LNCAP (cell line): ENCODE measurements around the gene TTLL11.

ENCODE experiments used
- TF ChIP-seq, protein P1 (sequence below): fragments of 450-650 bp; IDR thresholded peaks from 2 replicates; pipeline ENCODE4 v1.5.1; 2017; ENCODE audit warnings: mild to moderate bottlenecking

TTLL11 gene, protein sequence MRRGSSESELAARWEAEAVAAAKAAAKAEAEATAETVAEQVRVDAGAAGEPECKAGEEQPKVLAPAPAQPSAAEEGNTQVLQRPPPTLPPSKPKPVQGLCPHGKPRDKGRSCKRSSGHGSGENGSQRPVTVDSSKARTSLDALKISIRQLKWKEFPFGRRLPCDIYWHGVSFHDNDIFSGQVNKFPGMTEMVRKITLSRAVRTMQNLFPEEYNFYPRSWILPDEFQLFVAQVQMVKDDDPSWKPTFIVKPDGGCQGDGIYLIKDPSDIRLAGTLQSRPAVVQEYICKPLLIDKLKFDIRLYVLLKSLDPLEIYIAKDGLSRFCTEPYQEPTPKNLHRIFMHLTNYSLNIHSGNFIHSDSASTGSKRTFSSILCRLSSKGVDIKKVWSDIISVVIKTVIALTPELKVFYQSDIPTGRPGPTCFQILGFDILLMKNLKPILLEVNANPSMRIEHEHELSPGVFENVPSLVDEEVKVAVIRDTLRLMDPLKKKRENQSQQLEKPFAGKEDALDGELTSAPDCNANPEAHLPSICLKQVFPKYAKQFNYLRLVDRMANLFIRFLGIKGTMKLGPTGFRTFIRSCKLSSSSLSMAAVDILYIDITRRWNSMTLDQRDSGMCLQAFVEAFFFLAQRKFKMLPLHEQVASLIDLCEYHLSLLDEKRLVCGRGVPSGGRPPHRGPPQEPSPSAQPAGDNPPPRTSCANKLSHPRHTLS

DNA sequence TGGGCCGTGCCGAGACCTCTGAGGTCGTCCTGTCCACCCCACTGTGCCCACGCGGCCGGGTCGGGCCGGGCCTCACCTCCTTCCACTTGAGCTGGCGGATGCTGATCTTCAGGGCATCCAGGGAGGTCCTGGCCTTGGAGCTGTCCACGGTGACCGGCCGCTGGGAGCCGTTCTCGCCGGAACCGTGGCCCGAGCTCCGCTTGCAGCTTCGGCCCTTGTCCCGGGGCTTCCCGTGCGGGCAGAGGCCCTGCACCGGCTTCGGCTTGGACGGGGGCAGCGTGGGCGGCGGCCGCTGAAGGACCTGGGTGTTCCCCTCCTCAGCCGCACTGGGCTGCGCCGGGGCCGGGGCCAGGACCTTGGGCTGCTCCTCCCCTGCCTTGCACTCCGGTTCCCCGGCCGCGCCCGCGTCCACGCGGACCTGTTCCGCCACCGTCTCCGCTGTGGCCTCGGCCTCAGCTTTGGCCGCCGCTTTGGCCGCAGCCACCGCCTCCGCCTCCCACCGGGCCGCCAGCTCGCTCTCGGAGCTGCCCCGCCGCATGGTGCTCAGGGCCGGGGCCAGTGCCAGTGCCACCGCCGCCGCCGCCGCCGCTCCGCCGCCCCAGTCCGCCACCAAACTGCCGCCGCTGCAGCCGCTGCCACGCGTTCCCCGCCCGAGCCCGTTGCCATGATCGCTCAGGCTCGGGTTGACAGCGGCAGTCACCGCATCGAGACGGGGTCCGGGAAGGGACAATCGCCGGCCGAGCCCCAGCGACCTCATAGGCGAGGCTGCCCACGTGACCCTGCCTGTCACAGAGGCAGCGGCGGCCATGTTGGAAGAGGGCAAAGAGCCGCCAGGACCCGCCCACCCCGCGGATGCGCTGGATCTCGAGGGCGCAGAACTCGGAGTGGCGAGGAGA lies at the start of gene TTLL11:
Gene TTLL11 (minus strand): TSS at position 698 of the 896 bp plus-strand sequence. CDS start 160 bp downstream, at position 538.
- TF ChIP-seq, protein P1, sequence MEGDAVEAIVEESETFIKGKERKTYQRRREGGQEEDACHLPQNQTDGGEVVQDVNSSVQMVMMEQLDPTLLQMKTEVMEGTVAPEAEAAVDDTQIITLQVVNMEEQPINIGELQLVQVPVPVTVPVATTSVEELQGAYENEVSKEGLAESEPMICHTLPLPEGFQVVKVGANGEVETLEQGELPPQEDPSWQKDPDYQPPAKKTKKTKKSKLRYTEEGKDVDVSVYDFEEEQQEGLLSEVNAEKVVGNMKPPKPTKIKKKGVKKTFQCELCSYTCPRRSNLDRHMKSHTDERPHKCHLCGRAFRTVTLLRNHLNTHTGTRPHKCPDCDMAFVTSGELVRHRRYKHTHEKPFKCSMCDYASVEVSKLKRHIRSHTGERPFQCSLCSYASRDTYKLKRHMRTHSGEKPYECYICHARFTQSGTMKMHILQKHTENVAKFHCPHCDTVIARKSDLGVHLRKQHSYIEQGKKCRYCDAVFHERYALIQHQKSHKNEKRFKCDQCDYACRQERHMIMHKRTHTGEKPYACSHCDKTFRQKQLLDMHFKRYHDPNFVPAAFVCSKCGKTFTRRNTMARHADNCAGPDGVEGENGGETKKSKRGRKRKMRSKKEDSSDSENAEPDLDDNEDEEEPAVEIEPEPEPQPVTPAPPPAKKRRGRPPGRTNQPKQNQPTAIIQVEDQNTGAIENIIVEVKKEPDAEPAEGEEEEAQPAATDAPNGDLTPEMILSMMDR = no peak

GRCh38 chr9:122141671-122142070 lies 48.6 kb upstream of the TTLL11 start:
- TF ChIP-seq, protein P1 = no peak

DNA sequence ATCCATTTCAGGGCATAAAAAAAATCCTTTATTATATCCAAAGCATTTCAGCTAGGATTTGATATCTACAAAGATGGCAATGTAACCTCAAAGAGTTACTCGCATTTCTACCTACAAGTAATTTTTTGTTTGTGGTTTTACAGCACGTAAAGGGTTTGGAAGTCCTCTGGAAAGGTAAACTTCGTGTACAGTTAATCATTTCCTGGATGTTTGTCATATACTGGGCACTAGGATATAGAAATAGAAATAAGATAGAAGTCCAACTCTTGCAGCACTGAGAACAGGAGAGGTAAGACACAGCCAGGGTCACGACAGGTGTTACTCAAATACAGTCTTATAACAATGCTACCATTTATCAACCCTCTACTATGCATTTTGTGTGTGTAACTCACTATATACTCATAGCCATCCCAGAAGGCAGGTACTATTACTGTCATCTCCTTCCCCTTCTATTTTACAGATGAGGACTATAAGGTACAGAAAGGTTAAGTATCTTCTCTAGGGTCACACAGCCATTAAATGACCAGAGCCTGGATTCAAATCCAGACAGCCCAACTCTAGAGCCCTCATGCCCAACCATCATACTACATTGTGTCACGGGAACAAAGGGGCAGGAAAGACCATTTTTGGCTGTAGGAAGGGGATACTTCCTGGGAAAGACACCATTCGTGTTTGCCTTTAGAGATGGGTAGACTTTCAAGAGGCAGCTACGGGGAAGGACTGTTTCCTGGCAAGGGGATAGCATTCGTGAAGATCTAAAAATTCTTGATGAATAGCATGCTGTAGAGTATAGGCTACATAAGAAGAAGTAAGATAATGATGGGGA lies 47.5 kb upstream of the TTLL11 start:
- TF ChIP-seq, protein P1 = no peak

GRCh38 chr9:122138560-122139268 lies 45.6 kb upstream of the TTLL11 start:
- TF ChIP-seq, protein P1 = no peak

- TF ChIP-seq, protein P1 = no peak
These were observed 42.4 kb upstream of the TTLL11 start for GRCh38 chr9:122135529-122135859.

DNA sequence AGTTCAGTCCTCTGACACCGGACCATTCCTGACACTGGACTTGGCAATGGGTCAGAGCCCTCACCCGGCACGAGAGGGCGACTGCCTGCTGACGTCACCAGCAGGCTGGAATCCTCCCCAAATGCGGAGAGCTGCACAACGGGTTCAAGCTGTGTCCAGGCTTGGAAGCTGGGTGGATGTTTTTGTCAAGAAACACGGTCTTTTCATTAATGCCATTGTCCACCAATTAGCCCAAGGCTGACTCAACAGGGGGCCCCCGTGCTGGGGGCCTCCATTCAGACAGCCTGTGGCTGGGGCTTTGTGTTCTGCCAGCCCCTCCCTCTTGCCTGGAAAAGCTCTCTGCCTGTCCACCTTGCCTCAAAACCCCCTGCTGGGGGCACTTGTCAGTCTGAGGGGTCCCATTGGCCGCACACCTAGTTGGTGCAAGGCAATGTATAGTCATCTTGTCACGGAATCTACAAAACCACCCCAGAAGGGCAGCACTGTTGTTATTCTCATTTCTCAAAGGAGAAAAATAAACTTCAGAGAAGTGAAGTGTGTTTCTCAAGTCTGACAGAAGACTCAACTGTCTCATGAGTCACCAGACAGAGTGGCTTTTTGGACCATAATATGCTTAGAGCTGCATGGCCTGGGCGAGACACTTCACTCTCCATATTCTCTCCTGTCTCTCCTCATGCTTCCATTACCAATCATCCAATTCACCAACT lies 41.9 kb upstream of the TTLL11 start:
- TF ChIP-seq, protein P1 = no peak
